HCEC 1CT (cell line): ENCODE results near the gene C3orf20.
A peak's percentile ranks its signal among the peaks of the same experiment; 100 is the strongest.

Experiments
- DNase-seq: peaks from one replicate; pipeline ENCODE4 v3.0.0-alpha.2; 2017

Gene C3orf20

DNA sequence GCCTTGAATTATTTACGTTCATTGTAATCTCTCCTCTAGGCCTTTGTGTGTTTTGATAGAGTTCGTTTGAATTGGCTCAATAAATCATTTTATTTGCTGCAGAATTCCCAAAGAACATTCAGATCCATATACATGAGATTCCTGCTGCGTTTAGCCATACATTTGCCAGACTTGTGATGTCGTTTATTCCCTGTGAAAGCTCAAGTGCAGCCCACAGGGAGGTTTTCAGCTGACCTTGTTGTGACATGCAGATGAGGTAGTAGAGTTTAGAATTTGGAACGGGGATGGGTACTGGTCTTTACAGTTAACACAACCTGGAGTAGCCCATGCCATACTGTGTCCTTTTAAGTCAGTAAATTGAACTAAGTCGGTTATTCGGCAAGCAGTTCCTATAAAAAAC, at the start of gene C3orf20:
TSS of gene C3orf20 (plus strand) at position 301 of the 400 bp plus-strand sequence. CDS start 7,573 bp downstream, outside the sequence.
- DNase-seq, result no peak

DNA sequence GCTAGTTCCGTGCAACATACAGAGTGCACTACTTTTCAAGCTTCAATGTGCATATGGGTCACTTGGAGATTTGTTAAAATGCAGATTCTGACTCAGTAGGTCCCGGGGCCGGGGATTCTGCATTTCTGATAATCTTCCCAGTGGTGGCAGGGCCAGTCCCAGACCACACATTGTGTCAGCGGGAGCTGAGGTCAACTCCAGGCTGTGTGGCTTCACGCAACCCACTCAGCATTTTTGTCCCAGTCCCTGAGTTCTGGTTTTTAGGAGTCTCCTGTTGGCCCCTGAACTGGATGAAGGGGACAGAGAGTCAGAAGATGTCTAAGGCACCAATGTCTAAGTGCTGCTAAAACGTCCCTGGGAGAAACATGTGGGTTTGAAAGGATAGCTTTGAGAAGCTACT, 49.5 kb upstream of the C3orf20 start:
- no peak for DNase-seq

DNA sequence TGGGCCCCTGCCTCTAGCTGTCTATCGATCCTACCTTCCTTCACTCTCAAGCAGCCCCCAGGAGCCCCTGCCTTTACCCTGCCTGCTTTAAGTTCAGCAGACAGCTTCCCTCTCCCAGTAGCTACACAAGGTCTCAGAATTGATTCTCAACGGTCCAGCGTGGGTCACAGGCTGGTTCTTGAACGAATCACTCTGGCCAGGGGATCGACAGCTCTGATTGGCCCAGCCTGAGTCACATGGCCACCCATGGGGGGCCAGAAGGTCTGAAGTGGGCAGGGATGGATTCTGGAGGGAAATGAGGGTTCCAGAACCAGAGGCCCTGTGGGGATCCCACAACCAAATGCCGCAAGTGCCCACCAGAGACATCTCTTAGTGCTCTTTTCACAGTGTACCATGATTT, 47.1 kb upstream of the C3orf20 start:
- no peak for DNase-seq

DNA sequence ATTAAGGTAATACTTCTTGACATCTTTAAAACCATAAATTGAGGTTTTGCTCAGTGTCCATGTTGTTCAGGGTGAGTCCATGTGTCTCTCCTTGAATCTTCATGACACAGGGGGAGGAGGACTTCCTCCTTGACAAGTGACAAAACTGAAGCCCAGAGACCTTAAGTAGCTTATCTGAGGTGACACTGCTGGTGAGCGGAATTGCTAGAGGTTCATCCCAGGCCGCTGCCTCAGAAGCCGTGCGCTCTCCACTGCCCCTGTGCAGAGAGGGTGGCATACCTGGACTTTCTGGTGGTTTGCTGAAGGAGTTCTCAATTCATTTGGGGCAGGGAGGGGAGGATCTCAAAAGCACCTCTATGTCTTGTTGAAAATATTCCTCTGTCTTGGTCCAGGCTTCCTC, 46.5 kb upstream of the C3orf20 start:
- DNase-seq, result no peak

DNA sequence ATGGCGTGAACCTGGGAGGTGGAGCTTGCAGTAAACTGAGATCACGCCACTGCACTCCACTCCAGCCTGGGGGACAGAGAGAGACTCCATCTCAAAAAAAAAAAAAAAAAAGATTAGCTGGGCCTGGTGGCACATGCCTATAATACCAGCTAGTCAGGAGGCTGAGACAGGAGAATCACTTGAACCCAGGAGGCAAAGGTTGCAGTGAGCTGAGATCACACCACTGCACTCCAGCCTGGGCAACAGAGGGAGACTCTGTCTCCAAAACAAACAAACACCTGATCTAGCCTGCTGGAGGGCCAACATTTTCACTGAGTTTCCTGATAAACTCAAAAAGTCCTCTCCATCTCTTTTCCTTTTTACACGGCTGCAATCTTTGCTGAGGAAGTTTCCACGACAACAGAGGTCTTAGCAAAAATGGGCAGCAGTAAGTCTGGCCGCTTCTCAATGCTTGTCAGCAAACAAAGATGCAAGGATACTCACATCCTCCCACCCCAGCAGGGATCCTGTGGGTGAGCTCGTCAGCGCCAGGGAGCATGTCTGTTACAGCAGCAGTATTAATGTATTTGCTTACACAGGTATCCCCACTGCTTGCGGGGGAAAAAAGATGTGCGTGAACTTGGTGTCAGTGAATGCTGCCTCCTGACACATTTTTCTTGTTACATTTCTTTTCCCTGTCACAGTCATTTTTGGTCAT, 44.4 kb upstream of the C3orf20 start:
- no peak for DNase-seq

DNA sequence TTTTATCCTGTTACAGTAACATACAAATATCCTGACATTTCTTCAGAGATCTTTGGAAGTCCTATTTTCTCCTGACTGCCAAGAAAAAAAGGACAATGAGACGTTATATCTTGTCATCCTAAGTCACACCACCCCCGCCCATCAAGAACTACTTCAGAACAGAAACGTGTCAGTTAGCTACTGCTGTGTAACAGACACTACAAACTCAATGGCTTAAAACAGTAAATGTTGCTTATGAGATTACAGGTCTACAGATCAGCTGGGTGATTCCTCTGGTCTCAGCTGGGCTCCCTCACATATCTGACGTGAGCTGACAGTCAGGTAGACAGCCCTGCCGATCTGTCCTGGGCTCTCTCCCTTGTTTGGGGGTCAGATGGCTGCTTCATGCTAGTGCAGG, 43.8 kb upstream of the C3orf20 start:
- no peak for DNase-seq

DNA sequence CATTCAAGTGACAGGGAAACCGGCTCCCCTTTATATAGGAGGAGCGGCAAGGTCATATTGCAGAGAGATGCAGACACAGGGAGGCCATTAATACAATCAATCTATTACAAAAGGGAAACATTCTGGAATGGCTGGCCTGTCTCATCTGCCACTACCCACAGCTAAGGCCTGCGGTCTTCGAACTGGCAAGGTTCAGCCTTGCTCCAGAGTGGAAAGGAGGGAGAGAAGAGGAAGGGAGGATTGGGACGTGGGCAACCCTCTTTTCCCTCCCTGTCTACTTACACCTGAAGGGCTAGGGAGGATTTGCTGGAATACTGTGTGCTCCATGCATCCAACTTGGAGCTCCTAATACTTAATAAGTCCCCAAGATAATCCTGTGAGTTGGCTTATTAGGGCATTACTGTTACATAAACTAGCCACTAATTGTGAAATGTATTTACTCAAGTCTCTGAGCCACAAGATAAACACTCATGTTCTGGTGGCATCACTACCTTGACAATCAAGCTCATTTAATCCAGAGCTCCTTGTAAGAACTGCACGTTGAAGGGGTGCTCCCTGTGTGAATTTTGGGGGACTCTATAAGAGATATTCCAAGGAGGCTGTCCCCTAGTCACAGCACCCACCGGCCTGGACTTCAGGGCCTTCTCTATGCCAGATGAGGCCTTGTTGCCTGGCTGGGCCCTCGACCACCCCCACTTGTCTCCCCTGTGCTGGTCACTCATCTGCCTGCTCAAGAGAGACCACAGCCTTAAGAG, 43.1 kb upstream of the C3orf20 start:
- DNase-seq, result no peak

DNA sequence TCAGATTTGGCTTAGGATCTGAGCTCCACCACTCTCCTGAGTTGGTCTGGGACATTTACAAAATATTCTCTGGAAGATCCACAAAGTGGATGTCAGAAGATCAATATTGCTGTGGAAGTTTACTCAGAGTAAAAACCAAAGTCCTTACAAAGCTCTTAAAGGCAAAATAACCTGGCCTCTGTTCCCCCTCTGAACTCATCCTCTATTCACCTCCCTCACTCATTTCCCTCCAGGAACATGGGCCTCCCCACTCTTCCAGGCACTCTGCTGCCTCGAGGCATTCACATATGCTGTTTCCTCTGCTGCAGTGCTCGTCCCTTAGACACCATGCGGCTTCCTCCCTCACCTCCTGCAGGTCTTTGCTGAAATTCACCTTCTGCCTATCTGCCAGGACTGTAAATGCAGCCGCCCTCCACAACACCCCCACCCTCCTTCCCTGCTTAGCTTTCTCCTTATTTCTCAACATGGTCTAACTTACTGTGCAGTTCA, 42.5 kb upstream of the C3orf20 start:
- DNase-seq, result no peak

DNA sequence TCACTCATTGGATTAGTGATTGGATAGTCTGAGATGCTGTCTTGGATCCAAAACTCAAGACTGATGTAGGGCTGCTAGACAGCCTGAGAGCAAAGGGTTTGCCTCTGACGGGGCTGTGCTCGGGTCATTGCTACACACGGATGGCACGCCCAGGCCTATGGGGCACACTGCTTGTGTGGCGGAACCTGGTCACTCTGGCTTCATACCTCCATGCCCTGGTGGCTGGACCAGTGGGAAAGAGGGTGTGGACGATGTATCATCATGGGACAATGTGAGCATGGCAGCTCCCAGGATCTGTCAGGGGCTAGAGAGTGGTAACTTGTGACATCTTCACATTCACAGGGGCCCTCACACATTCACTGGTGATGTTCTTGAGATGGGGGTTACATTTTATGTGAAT, 41.5 kb upstream of the C3orf20 start:
- no peak for DNase-seq

DNA sequence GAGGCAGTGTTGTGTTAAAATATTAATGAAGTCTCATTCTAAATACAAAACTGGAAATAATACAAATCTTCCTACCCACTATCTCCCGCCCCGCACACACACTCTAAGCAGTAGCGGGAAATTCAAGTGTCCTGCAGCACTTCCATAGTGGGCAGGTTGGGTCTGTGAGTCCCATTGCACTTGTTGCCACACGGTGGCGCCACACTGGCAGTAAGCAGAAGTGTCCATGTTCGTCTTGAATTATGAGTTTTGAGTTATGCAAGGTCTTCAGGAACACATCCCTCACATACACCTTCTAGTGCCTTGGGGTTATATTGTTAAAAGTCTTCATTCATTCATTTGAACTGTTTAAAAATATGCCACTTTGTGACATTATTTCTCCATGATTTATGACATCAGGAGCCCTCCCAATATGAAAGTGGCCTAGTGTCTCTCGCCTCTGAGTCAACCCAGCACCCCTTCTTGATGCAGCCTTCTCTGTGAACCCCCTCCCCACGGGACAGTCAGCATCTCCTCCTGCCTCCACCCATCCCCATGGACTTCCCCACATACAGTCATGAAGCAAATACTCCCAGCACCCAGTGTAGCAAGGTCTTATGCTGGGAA, 41.0 kb upstream of the C3orf20 start:
- DNase-seq, result peak; percentile 66

DNA sequence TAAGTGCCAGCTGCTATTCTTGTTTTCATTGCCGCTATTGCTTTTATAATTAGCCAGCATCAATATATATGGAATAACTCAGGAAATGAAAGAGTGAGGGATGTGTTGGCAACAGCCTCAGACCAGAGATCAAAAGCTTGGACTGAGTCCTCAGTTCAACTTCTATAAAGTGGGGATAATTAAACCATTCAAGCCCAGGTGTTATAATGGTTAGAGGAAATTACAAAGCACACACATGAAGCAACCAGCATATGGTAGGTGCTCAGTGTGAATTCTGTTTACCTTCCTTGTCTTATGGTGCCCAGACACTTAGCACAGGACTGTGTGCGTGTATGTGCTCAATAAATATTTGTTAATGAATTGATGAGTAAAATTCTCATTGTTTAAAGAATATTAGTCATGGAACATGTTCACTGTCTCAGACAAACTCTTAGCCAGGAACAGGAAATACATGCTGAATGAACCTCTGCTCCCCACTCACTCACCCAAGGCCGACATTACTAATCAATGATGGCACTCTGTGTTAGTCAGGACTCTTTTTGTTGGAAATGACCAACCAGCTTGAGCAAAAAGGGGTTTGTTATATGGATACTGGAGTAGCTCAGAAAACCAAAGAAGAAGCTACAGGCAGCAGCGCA, 40.1 kb upstream of the C3orf20 start:
- peak; percentile 50 for DNase-seq

DNA sequence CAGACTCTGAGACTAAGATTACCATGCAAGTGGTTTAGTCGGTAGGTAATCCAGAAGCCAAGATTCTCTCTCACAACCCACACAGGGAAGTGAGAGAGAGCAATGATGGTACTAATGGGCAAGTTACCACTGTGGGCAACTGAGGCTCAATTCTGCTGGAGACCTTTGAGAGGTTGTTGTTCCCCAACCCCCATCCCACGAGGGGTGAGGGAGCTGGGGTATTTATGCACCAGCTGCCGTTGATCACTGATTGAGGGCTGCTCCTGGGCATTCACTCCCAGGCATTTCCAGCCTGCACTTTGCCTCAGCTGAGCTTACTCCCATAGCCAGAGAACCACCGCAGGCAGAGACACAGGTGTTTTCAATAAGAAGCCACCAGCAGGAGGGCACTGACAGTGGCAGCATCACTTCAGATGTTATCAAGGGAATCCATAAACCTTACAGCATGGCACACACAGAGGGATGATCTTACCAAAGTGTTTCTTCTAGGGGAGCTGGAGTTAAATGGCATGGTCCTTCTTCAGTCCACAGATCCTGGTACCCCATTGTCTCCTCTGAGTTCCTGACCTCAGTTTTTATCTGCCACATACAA, 38.3 kb upstream of the C3orf20 start:
- no peak for DNase-seq

DNA sequence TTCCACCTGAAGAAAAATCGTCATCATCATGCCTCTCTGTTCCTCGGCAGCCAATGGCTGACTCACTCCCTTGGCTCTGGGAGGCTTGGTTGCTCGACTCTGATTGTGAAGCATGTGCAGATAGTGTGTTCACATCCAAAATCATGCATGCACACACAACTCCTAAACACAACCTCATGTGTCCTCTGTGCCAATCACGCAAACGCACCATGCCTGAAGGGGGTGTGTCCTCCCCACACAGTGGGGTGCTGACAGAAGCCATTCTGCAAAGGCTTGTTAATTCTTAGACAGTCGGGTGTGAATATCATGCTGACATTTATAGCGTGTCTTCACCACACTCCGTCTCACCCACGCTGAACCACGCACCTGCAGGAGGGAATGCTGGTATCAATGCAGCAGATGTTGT, 34.8 kb upstream of the C3orf20 start:
- DNase-seq, result no peak

DNA sequence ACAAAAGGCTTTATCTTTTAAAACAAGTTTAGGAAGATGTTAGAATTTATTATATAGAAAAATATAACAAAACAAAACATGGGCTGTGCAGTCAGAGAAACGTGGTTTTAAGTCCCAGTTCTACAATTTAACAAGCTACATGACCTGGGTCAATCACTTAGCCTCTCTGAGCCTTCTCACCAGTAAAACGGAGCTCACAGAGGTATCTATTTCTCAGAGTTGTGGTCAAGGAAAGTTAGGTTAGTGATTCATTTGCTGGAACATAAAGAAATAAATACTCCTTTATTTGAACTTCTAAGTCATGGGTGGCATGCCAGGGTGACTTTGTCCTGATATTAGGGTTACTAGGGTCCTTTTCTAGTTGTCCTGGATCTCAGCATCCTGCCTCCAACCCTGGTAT, 34.2 kb upstream of the C3orf20 start:
- no peak for DNase-seq

DNA sequence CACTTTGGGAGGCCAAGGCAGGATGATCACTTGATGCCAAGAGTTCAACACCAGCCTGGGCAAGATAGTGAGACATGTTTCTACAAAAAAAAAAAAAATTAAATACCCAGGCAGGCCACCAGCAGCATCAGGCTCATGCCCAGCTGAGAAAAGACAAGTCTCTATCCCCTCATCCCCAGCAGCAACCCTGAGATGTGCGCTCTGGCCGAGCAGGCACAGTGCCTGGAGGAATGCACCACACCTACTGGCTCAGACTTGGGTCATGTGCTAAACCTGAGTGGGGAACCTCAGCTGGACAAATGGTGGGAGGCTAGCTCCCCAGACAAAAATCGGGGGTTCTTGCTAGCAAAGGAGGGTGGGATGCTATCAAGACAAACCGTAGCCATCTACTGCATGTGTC, 33.6 kb upstream of the C3orf20 start:
- DNase-seq, result no peak

DNA sequence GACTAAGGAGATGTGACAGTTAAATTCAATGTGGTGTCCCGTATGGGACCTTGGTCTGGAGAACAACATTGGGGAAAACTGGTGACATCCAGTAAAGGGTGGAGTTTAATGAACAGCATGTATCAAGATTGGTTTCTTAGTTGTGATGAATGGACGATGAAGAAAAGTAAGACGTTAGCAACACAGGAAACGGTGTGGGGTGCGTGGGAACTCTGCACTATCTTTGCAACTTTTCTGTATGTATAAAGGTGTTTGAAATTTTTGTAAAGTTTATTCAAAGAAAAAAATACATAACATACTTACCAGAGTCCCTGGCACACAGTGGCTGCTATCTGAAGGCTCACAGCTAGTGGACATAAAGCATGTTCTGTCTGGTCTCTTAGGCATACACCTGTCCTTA, 29.5 kb upstream of the C3orf20 start:
- no peak for DNase-seq

DNA sequence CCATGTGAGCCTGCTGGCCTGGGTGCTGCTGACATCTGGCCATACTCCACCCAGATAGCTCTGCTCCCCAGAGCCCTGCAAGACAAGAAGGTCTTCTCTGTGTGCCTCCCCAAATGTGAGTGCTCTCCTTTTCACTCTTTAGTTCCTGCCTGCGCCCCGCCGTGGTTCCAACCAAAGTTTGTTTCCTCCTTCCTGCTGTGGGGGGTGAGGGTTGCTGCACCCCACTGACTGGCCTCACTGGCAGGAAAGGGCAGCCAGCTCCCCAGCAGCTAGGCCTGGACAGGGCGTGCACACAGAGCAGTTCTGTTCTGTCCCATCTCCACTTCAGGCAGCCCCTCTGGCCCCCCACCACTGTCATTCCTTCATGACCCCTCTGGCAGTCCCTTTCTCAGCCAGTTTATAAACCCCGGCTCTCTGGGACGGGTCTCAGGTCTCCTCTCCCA, 28.8 kb upstream of the C3orf20 start:
- DNase-seq, result no peak

DNA sequence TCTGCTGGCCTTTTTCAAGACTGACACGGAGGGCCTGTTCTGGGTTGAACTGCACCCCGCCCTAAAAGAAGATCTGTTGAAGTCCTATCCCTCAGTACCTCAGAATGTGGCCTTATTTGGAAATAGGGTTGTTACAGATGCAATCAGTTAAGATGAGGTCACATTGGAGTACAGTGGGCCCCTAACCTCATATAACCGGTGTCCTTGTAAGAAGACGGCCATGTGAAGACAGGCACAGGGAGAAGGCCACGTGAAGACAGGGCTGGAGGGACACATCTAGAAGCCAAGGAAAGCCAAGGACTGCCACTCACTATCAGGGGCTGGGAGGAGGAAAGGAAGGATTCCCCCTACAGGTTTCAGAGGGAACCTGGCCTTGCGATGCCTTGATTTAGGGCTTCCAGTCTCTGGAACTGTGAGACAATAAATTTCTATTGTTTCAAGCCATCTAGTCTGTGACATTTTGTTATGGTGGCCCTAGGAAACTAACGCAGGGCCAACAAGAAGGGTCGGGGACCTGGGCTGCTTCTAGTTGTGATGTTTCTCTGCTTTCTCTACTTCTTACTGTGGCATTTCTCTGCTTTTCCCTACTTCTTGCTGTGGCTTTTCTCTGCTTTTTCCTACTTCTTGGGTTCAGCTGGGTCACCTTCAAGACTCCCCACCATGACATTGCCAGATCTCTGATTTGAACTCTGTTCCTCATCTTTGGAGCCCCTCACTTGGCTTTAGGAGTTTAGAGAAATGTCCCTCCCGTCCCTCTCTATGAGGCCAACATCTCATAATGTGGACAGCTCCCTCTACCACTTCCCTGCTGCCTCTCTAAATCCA, 28.1 kb upstream of the C3orf20 start:
- DNase-seq, result no peak

DNA sequence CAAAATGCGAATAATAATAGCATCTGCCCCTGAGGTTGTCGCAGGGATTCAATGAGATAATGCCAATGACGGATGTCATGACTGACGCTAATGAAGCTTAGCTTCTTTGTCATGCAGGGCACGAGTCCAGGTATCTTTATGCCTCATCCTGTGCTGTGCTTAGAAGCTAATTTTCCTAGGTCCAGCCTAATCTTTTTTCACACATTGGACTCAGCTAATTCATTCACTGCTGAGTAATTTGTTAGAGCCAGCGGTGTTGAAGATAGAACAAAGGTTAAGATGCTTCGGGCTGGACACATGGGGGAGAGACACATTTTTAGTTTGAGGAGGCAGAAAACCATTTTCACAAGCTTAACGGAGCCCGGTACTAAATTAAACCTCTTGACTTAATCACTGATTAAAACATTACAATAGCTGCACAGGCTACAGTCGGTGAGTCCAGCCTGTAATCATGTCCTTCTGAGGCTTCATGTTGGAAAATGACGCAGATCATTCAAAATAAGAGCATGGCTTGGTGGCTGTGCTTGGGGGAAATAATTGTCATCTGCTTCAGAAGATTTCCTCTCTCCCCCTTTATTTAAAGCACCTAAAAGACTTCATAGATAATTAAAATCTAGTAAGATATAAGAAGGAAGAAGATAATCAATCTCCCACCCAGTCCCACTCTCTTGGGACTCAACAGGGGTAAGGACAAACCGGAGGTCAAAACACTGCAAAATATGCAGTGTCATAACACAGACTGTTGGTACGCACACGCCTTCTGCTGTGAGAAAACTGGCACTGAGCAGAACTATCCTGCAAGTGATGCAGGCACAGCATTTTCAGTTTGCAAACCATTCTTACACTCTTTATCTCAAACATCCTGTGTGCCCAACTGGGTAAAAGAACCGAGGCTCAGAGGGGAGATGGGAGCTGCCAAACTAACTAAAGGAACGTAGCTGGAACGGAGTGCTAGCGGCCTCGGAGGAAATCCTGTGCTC, 26.7 kb upstream of the C3orf20 start:
- no peak for DNase-seq

DNA sequence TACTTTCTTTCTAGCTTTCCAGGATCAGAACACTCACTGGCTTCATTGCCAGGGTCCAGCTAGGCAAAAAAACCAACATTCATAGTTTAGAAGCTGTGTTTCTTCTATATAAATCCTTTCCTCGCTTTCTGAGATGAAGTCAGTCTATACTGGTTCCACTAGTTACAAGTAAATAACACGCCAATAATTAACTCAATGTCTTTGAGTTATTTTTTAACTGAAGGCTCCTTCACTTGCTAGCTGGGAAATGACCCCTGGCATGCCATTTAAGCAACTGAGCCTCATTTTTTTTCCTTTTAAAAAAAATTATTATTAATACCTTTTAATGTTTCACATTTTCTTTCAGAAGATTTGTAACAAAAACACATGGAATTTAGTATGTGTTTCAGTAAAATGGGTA, 25.5 kb upstream of the C3orf20 start:
- DNase-seq, result no peak

DNA sequence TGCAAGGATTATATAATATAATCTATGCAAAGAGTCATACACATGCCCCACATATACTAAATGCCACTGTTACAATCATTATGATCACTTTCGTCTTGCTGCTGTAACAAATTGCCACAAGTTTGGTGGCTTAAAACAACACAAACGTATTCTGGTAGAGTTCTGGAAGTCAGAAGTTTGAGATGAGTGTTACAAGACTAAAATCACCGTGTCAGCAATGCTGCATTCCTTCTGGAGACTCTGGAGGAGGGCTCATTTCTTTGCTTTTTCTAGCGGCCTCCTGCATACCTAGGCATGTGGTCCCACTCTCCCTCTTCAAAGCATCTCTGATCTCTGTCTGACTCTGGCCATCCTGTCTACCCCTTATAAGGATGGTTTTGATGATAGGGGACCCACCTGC, 24.7 kb upstream of the C3orf20 start:
- DNase-seq, result no peak
